NCI-H2196 (cell line): ENCODE measurements around the gene GOLGA5.
A peak's percentile ranks its signal among the peaks of the same experiment; 100 is the strongest.
"Not testable (repeated sequence)": the region's sequence is repeated elsewhere in the genome, so short reads cannot be mapped to it uniquely, and the experiment has no call there.

Experiments
- DNase-seq: peaks from one replicate; lab custom pipeline; 2025; ENCODE audit not compliant: unreplicated experiment; lab: John Stamatoyannopoulos, UW

Gene GOLGA5

DNA sequence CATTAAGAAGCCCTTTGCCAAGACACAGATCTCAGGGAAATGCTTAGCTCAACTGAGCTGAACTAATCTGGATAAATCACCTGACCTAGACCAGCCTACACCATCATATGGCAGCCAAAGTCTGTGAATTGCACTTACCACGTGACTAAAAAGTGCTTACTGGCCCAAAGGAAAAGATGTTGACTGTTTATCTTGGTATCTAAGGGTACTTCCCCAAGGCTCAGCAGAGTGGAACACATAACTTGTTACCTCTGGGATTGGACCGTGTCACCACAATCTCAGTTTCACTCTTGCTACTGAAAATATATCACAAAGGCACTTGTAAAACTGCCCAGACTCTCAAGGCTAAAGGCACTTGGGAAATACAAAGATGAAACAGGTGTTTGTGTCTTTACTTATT, 18.8 kb upstream of the GOLGA5 start:
- not testable (repeated sequence) for DNase-seq

DNA sequence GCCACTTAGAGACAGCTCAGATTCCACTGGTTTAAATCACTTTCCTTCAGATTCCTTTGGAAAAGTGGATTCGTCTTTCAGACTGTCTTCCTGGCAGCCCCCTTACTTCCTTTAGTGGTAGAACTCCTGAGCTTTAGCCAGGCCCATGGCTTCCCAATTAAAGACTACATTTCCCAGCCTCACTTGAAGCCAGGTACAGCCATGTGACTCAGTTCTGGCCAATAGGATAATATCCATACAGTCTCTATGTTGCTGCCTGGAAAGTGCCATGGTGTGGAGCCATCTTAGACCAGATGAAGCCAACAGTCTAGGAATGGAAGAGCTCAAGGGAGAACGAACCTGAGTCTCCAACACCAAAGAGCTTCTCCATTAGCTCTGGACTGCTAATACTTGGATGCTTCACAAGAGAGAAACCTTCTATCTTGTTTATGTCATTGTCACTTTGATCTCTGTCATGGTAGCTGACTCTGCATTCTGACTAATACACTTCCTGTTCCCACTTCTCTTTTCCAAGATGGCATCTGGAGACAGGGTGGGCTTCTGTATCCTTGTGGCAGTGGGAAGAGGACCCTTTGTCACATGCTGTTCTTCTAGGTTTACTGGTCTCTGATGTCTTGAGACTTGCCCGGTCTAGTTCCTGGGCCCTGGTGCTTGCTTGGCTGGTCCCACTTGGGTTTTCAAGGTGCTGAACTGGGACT, 15.1 kb upstream of the GOLGA5 start:
- DNase-seq, result not testable (repeated sequence)

DNA sequence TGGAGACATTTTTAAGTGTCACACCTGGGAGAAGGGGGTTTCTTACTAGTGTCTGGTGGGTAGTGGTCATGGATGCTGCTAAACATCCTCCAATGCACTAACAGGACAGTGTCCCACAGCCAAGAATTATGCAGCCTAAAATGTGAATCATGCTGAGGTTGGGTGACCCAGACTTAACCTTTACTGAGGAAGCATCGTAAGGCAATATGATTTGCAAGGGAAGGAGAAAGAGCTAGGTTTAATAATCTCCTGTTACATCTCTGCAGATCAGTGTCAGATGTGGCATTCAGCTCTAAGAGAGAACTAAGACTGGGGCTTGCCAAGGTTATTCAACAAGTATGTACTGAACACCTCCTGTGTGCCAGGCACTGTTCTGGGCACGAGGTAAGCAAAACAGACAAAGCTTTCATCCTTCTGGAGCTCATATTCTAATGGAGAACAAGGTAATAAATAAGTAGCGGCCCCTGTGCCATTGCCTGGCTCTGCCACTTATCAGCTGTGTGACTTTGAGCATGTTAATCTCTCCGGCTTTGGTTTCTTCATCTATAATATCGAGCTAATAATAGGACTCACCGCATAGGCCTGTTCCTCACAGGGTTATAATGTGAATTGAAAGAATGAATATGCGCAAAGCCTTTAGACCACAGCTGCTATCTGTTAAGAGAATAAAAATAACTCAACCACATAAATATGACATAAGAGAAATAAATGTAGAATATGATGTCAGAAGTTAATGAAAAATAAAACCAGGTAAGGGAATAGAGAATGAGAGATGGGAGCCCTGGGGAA, 13.5 kb upstream of the GOLGA5 start:
- DNase-seq, result no peak

DNA sequence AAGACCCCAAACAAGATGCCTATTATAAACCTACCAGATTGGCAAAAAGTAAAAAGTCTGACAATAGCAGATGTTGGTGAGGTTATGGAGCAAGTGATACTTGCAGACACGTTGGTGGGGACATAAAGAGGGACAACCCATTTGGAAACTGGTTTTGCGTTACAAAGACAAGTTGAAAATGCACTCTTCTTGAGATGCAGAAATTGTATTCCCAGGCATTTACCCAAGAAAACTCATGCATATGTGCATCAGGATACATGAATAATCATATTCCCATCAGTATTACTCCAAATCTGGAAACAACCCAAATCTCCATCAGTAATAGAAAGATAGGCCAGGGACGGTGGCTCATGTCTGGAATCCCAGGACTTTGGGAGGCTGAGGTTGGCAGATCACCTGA, 12.8 kb upstream of the GOLGA5 start:
- DNase-seq, result no peak

DNA sequence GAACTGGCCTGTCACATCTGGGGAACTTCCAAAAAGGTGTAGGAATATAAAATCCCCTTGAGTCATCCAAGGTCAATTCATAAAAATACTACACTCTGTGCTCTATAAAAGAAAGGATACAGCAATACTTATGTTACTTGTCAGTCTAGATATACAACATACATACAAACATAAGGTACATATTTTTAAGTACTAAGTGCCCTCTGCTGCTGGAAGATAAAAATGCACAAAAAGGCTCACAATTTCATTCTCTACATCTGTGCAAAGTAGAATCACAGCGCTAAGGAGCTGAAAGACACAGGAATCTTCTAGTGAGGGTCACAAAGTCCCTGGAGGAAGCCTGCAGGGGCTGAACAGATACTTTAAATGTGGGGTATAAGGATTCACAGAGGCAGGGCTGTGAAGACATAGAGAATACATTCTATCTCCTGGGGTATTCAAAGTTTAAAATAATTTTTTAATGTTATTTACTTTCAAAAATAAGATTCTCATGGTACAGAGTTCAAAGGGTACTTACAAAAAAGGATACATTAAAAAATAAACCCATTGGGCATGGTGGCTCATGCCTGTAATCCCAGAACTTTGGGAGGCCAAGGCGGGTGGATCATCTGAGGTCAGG, 10.2 kb upstream of the GOLGA5 start:
- DNase-seq, result peak; percentile 30

DNA sequence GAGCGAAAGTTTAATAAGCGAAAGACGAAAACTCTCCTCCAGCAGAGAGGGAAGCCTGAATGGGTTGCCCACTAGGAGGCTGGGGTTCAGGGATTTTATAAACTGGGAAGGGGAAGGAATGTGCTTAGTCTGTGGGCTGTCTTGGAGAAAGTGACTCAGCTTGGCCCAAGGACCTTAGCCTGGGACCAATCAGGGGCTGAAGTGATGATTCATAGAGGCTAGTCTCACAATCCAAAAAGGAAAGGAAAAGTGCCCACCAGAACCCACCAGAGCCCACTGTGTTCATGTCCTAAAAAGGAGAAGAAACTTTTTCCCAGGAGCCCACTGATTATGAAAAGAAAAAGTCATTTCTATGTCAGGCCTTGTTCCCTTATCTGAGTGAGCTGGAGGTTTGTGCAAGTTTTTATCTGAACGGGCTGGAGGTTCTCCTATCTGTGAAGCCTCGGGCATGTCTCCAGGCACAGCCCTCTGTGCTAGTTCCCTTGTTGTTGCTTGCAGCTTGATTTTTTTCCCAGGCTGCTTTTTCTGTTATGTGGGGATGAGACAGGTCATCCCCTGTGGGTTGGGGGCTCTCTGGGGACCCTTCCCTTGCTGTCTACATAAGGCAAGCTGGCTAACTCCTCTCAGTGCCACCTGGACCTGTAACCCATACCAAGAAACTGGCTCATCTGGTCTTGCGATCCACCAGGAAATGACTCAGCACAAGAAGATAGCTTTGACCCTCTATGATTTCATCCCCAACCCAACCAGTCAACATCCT, 8.3 kb upstream of the GOLGA5 start:
- no peak for DNase-seq

DNA sequence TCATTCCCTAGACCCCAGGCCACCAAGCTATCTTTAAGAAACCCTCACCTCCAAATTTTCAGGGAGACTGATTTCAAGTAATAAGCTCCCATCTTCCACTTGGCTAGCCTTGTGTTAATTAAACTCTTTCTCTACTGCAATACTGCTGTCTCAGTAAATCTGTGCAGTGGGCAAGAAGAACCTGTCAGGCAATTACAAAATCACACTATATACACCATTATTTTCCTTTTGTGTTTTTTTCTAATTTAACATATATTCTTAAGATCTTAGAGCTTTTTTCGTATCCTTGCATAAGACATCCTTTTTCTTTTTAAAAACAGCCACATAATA, 7.7 kb upstream of the GOLGA5 start:
- DNase-seq, result no peak

DNA sequence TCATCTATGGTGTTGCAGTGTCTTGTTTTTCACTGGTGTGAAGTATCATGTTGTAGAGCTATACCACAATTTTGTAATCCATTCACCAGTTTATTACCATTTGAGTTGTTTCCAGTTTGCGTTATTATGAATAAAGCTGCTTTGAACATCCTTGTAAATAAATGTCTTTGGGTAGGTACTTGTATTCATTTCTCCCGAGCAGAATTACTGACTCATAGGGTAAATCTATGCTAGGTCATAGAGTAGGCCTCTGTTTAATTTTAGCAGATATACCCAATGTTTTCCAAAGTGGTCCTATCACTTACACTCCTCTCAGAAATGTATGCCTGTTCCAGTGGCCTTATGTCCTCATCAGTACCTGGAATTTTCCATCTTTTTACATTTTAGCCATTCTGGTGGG, 6.6 kb upstream of the GOLGA5 start:
- no peak for DNase-seq

DNA sequence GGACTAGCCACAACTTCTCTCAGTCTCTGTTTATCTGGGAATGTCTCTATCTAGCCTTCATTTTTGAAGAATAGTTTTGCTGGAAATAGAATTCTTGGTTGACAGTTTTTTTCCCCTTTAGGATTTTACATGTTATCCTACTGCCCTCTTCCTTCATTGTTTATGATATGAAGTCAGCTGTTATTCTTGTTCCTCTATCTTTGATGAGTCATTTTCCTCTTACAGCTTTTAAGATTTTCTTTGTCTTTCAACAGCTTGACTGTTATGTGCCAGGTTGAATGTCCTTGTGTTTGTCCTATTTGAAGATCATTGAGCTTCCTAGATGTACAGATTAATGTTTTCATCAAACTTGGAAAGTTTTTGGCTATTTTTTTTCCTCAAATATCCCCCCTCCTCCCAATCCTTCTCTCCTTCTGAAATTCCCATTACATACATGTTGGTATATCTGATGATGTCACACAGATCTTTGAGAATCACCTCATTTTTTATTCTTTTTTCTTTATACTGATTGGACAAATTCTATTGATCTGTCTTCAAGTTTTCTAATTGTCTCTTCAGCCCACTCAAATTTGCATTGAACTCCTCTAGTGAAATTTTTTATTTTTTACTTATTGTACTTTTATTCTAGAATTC, 4.5 kb upstream of the GOLGA5 start:
- no peak for DNase-seq

DNA sequence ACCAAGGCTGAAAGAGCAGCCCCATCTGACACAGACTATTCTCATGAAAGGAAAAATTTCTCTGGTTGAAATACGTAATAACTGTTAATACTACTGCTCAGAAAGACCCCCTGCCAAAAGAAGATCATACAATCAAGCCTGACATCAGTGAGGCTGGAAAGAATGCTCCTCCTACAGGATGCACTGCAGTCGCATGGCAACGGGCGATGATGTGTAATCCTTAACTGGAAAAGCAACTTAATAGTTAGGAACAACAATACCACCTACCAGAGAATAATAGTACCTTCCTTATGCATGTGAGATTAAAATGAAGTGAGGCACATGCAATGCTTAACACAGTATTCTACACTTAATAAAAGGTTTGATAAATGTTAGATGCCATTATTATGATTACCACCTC, 1.2 kb upstream of the GOLGA5 start:
- no peak for DNase-seq

DNA sequence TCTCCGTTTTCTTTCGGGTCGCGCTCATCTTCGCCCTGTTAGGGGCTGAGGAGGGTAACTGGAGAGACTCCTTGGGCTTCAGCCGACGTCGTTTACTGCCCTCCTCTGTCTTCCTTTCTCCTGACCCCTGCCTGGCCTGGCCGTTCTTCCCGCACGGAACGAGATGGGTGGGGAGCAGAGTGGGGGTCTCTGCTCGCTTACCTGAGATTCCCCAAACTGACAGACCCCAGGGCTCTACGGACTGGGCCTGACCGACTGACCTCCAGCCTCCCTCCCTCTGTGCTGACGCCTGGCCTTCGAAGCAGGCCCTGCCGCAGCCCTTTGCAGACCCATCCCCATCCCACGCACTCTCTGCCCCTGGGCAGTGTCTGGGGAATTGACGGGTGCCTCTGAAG, 439 bp downstream of the GOLGA5 start:
- no peak for DNase-seq

DNA sequence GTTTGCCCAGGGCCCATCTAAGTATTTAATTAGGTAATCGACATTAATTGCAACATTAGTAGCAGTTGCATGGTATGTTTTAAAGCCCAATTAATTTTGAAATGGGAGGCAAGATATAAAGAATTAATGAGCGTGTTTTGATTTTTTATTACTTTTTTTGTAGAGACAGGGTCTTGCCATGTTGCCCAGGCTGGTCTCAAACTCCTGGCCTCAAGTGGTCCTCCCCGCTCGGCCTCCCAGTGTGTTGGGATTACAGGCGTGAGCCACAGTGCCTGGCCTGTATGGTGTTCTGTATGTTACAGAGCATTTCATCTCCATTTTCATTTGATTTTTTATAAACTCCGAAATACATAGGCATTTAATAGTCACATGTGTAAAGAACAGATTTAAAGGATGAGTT, 856 bp downstream of the GOLGA5 start:
- no peak for DNase-seq

DNA sequence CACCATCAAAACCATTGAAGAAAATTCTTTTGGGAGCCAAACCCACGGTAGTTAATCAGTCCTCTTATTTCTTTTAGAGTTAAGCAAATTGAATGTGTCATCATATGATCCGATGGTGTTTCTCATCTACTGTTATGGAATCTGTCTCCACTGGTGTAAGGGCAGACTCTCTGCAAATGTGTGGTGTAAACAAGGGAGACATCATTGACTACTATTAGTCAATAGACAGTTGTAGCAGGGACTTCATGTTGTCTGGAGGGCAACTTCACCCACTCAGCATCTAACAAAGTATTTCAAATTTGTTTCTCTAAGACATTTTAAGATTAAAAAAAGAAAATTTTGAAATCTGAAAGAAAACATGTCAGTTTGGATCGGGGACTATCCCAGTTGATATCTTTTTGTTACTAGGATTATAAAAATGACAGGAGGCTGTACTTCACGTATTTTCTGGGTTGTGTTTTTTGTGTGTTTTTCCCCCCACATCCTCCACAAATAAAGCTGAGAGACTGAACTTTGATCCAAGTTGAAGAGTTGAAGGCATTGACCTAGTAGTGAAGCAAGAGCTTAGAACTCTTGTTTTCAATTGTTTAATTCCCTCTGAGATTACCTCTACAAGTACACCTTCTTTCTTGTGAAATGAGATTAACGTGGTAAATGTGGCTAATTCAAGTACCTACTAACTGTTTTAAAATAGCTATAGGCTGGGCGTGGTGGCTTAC, 4.0 kb downstream of the GOLGA5 start:
- no peak for DNase-seq

DNA sequence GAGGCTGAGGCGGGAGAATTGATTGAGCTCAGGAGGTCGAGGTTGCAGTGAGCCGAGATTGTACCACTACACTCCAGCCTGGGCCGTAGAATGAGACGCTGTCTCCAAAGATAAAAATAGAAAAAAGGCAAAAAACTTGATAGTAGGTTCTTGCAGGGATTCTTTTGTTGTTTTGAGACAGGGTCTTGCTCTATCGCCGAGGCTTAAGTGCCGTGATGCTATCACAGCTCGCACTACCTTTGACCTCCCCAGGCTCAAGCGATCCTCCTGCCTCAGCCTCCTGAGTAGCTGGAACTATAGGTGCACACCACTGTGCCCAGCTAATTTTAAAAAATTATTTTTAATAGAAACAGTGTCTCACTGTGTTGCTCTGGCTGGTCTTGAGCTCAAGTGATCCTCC, 4.7 kb downstream of the GOLGA5 start:
- no peak for DNase-seq

DNA sequence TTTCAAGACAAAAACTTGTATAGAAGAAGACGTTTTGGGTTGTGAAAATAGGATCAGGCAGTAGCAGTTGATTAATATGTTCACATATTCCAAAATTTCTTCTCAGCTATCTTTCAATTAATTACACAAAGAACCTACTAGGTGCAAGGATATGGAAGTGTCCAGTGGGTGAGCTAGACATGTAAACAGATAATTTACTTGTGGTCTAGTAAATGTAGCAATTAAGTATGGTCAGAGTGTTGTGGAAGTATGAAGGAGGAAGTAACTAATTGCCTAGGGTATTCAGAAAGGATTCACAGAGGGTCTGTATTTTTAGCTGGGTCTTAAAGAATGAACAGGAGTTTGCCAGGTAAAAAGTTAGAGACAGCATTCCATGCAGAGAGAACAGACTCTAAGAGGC, 5.9 kb downstream of the GOLGA5 start:
- DNase-seq, result no peak

DNA sequence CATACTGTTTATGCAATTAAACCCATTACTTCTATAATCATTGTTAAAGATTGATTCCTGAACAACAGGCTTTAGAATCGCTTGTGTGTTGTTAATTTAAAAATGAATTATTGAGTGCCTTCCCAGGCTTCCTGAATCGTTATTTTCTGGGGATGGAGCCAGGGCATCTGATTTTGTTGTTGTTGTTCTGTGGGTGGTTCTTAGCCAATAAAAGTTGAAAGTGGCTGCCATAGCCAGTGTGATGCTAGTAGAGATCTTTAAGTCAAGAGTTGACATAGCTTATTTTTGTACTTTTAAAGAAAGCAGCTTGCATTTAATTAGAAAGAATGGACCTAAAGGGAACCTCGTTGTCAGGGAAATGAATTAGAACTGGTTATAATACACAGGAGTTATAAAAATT, 6.4 kb downstream of the GOLGA5 start:
- no peak for DNase-seq

DNA sequence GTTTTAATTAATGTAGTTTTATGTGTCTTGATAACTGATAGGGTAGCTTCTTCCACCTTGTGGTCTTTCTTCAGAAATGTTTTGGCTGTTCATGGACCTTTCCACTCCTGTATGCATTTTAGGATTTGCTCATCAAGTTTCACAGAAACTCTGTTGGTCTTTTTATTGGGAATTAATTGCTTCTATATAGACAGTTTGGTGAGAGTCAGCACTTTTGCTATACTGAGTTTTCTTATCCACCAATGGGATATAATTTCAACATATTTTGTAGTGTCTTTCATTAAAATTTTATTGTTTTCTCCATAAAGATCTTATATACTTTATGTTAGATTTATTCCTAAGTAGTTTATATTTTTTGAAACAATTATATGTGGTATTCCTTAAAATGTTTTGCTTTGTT, 7.8 kb downstream of the GOLGA5 start:
- DNase-seq, result no peak

DNA sequence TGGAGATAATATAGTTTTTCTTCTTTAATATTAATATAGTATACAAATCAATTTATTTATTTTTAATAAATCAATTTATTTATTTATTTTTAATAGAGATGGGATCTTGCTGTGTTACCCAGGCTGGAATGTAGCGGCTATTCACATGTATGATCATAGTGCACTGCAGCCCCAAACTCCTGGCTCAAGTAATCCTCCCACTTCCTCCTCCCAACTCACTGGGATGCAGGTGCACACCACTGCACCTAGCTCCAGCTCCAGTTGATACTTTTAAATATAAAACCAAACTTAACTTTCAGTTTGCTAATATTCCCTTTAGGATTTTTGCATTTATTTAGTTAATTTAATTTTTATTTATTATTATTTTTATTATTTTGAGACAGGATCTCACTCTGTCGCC, 8.6 kb downstream of the GOLGA5 start:
- no peak for DNase-seq

DNA sequence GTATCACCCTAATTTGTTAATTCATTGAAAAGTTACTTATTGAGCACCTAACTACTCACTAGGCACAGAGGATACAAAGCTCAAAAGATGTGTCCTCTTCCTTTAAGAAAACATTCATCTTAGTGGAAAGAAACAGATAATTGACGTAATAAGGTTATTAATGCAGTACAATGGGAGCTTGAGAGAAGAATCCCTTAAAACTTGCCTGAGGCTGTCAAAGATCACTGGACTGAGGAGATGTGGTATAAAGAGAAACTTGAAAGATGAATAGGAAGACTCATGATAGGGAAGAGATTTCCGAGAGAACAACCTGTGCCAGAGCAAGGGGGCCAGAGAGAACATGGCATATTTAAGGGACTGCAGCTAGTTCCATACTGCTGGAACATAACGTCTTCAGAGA, 19.1 kb downstream of the GOLGA5 start:
- DNase-seq, result no peak

DNA sequence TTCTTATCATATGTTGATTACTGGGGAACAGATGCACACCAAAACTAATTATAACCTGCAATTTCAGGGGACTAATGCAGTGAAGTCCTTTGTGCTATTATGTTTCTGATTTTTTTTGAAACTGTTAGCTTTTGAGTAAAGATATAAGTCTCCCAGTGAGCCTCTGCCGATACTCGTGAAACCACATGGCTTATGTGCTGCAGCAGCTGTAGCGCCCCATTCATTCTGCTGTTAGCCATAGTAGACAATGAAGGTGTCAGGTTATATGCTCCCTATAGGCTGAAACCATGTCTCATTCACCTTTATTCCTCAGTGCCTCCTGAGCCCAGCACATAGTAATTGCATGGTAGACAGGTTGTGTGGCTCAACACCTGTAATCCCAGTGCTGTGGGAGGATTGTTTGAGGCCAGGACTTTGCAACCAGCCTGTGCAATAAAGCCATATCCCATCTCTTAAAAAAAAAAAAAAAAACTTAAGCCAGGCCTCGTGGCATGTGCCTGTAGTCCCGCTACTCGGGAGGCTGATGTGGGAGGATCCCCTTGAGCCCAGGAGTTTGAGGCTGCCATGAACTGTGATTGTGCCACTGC, 25.0 kb downstream of the GOLGA5 start:
- no peak for DNase-seq
